Neuronal stem cell (in vitro differentiated cells): ENCODE results near the gene PKP4. TPM values are rescaled to one million over a fixed set of nuclear protein-coding genes. Genes with fewer than 3 reads are reported as not detected.

Experiments used
- DNase-seq: peaks from one replicate; pipeline ENCODE4 v3.0.0-alpha.2; 2013; ENCODE audit warnings: low spot score
- H2AFZ ChIP-seq: one replicate; pipeline ENCODE4 v1.6.1; 2013; ENCODE audit warnings: mild to moderate bottlenecking, low read length, inconsistent platforms
- H2AK5ac ChIP-seq: 2 replicates; pipeline ENCODE4 v1.6.1; 2013; ENCODE audit warnings: low read depth, mild to moderate bottlenecking, inconsistent platforms, low read length, moderate library complexity, mixed read lengths
- H2BK120ac ChIP-seq: 2 replicates; pipeline ENCODE4 v1.6.1; 2013; ENCODE audit warnings: low read depth, mild to moderate bottlenecking, inconsistent platforms, low read length, moderate library complexity, mixed read lengths
- H2BK12ac ChIP-seq: one replicate; pipeline ENCODE4 v1.6.1; 2013; ENCODE audit warnings: low read length, inconsistent platforms
- H2BK15ac ChIP-seq: 2 replicates; pipeline ENCODE4 v1.6.1; 2013; ENCODE audit warnings: mild to moderate bottlenecking, low read length, inconsistent platforms, mixed read lengths
- H2BK5ac ChIP-seq: one replicate; pipeline ENCODE4 v1.6.1; 2013; ENCODE audit warnings: inconsistent platforms, mild to moderate bottlenecking, low read length, moderate library complexity
- H3K14ac ChIP-seq: one replicate; pipeline ENCODE4 v1.6.1; 2013; ENCODE audit warnings: low read length, inconsistent platforms
- H3K18ac ChIP-seq: 2 replicates; pipeline ENCODE4 v1.6.1; 2013; ENCODE audit warnings: low read length, inconsistent platforms
- H3K23ac ChIP-seq: 2 replicates; pipeline ENCODE4 v1.6.1; 2013; ENCODE audit warnings: low read depth, mild to moderate bottlenecking, mixed read lengths, low read length, inconsistent platforms; ENCODE audit not compliant: poor library complexity
- H3K27ac ChIP-seq: replicated peaks from 3 replicates; pipeline ENCODE4 v1.5.1; 2013; ENCODE audit warnings: low read length, inconsistent platforms
- H3K27me3 ChIP-seq, 3 experiments: 2 replicates each; pipeline ENCODE4 v1.6.1; 2013; ENCODE audit warnings: low read length in 3 of 3, mild to moderate bottlenecking in 2 of 3, inconsistent platforms in 1 of 3, low read depth in 1 of 3, mixed read lengths in 1 of 3, moderate library complexity in 1 of 3; ENCODE audit not compliant: control insufficient read depth in 3 of 3, insufficient read depth in 3 of 3
- H3K36me3 ChIP-seq, 2 donors: replicated peaks in 1 of 2; 2 replicates each; pipeline ENCODE4 v1.6.1; 2013; ENCODE audit warnings: low read length in 2 of 2; ENCODE audit not compliant: control insufficient read depth in 2 of 2, insufficient read depth in 2 of 2
- H3K4ac ChIP-seq: 2 replicates; pipeline ENCODE4 v1.6.1; 2013; ENCODE audit warnings: inconsistent platforms, mild to moderate bottlenecking, low read length, moderate library complexity
- H3K4me1 ChIP-seq, 2 donors: 1 replicate in 1 of 2; 2 replicates in 1 of 2; pipeline ENCODE4 v1.6.1; 2013; ENCODE audit warnings: low read length in 2 of 2, low read depth in 1 of 2; ENCODE audit not compliant: control insufficient read depth in 2 of 2, insufficient read depth in 1 of 2
- H3K4me2 ChIP-seq: one replicate; pipeline ENCODE4 v1.6.1; 2013; ENCODE audit warnings: mild to moderate bottlenecking, low read length, inconsistent platforms; ENCODE audit not compliant: insufficient read depth, poor library complexity, severe bottlenecking
- H3K4me3 ChIP-seq, 2 donors: 2 replicates each; pipeline ENCODE4 v1.5.1; 2013; ENCODE audit warnings: low read length in 2 of 2, mild to moderate bottlenecking in 2 of 2, inconsistent platforms in 1 of 2, moderate library complexity in 1 of 2
- H3K79me1 ChIP-seq: one replicate; pipeline ENCODE4 v1.6.1; 2013; ENCODE audit warnings: low read depth, mild to moderate bottlenecking, inconsistent platforms, low read length, moderate library complexity
- H3K9ac ChIP-seq: one replicate; pipeline ENCODE4 v1.6.1; 2013; ENCODE audit warnings: mild to moderate bottlenecking, low read depth, low read length, inconsistent platforms; ENCODE audit not compliant: poor library complexity
- H3K9me3 ChIP-seq, 2 donors: replicated peaks in 1 of 2; 2 replicates each; pipeline versions ENCODE3 to v1.6.1; 2013; ENCODE audit warnings: low read length in 2 of 2, mild to moderate bottlenecking in 2 of 2, inconsistent platforms in 1 of 2, low read depth in 1 of 2, mixed read lengths in 1 of 2, moderate library complexity in 1 of 2; ENCODE audit not compliant: control insufficient read depth in 2 of 2, insufficient read depth in 1 of 2
- H4K8ac ChIP-seq: one replicate; pipeline ENCODE4 v1.6.1; 2013; ENCODE audit warnings: low read depth, mild to moderate bottlenecking, inconsistent platforms, low read length, moderate library complexity
- H4K91ac ChIP-seq: one replicate; pipeline ENCODE4 v1.6.1; 2013; ENCODE audit warnings: low read length, low read depth, mild to moderate bottlenecking, inconsistent platforms; ENCODE audit not compliant: poor library complexity
- WGBS, 2 donors: extraction: QIAGEN DNeasy Blood & Tissue Kit; methylation state at CpG; one replicate each; pipeline ENCODE4 v1.1.7; 2013; ENCODE audit warnings: missing lambda C conversion rate in 2 of 2, mixed read lengths in 1 of 2; ENCODE audit not compliant: insufficient read length in 2 of 2, insufficient replicate concordance in 1 of 2; ENCODE audit errors: extremely low coverage in 2 of 2; 5-methylcytosine and 5-hydroxymethylcytosine counted together
- polyA plus RNA-seq, 2 experiments: library from polyadenylated mRNA; stranded (reverse); fragments of 200-250 nt; gene quantifications; one replicate each; pipeline ENCODE4 v1.2.3, GENCODE V29; 2013

The PKP4 gene, protein sequence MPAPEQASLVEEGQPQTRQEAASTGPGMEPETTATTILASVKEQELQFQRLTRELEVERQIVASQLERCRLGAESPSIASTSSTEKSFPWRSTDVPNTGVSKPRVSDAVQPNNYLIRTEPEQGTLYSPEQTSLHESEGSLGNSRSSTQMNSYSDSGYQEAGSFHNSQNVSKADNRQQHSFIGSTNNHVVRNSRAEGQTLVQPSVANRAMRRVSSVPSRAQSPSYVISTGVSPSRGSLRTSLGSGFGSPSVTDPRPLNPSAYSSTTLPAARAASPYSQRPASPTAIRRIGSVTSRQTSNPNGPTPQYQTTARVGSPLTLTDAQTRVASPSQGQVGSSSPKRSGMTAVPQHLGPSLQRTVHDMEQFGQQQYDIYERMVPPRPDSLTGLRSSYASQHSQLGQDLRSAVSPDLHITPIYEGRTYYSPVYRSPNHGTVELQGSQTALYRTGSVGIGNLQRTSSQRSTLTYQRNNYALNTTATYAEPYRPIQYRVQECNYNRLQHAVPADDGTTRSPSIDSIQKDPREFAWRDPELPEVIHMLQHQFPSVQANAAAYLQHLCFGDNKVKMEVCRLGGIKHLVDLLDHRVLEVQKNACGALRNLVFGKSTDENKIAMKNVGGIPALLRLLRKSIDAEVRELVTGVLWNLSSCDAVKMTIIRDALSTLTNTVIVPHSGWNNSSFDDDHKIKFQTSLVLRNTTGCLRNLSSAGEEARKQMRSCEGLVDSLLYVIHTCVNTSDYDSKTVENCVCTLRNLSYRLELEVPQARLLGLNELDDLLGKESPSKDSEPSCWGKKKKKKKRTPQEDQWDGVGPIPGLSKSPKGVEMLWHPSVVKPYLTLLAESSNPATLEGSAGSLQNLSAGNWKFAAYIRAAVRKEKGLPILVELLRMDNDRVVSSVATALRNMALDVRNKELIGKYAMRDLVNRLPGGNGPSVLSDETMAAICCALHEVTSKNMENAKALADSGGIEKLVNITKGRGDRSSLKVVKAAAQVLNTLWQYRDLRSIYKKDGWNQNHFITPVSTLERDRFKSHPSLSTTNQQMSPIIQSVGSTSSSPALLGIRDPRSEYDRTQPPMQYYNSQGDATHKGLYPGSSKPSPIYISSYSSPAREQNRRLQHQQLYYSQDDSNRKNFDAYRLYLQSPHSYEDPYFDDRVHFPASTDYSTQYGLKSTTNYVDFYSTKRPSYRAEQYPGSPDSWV
- polyA plus RNA-seq (2013, experiment 1 of 2): 54.8 TPM
- polyA plus RNA-seq (2013, experiment 2 of 2): 52.6 TPM

DNA sequence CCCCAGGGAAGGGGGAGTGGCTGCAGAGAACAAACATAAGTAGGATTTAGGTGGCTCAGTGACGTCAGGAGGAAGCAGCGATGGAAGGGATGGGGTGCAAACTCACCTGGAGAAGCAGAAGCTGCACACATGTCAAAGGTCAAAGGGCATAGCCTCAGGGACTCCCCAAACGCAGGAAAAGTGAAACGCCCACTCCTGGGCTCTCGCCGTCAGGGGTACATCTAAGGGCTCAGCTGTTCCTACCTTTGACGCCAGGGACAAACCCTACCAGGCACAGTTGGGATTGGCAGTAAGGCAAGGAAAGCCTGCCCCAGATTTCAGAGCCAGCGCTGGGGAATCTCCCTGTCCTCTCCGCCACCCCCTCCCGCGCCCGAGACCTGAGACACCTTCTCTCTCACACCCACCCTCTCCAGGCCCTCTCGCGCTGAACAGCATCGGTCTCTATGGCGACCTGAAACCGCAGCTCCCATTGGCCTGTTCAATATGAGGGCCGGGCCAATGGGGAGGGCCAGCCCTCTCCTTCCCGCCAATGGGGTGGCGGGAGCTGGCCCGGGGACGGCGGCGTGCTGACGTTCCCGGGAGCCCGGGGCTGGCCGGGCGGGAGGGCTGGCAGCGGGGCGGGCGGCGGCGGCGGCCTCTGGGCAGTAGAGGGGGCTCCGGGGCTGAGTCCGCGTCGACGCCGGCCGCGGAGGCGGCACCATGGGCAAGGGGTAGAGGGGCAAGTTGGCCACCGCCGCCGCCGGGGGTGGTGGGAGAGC lies at the start of gene PKP4, which contains the start of gene CCDC148:
Gene PKP4 (plus strand): TSS at position 644 of the 758 bp plus-strand sequence. CDS start 76,233 bp downstream, outside the sequence.
Gene CCDC148 (minus strand): TSS at position 445 of the 758 bp plus-strand sequence. CDS start 314 bp downstream, at position 131.
- peak within 1 kb of the TSS; percentile 99 for H2BK5ac ChIP-seq
- peak within 1 kb of the TSS; percentile 85 to 96 for H3K4me3 ChIP-seq
- H4K8ac ChIP-seq: peak within 1 kb of the TSS; percentile 52
- peak within 1 kb of the TSS; percentile 84 for H3K4me2 ChIP-seq
- peak within 1 kb of the TSS; percentile 49 for H3K14ac ChIP-seq
- peak within 1 kb of the TSS; percentile 99 for H3K18ac ChIP-seq
- peaks cover 7 to 18% of the 10 kb centered on the region in 2 donors for H3K4me1 ChIP-seq
- peak within 1 kb of the TSS; percentile 99 for H2AFZ ChIP-seq
- H4K91ac ChIP-seq: no peak within 1 kb of the TSS
- DNase-seq: peak; percentile 91
- H3K9me3 ChIP-seq: no peaks in the 10 kb centered on the region
- peak within 1 kb of the TSS; percentile 19 for H2AK5ac ChIP-seq
- no peaks in the 10 kb centered on the region for H3K36me3 ChIP-seq
- peak within 1 kb of the TSS; percentile 98 for H3K23ac ChIP-seq
- H3K4ac ChIP-seq: peak within 1 kb of the TSS; percentile 66
- no CpG with 5 or more reads among the region's 48 CpGs for WGBS, 2 donors
- peak within 1 kb of the TSS; percentile 97 for H3K27ac ChIP-seq
- peak within 1 kb of the TSS; percentile 94 for H3K9ac ChIP-seq
- peaks cover 0 to 17% (median 0%) of the 10 kb centered on the region in 3 experiments for H3K27me3 ChIP-seq
- peak within 1 kb of the TSS; percentile 96 for H2BK15ac ChIP-seq
- no peaks in the 10 kb centered on the region for H3K79me1 ChIP-seq
- peak within 1 kb of the TSS; percentile 88 for H2BK12ac ChIP-seq
- peak within 1 kb of the TSS; percentile 96 for H2BK120ac ChIP-seq

DNA sequence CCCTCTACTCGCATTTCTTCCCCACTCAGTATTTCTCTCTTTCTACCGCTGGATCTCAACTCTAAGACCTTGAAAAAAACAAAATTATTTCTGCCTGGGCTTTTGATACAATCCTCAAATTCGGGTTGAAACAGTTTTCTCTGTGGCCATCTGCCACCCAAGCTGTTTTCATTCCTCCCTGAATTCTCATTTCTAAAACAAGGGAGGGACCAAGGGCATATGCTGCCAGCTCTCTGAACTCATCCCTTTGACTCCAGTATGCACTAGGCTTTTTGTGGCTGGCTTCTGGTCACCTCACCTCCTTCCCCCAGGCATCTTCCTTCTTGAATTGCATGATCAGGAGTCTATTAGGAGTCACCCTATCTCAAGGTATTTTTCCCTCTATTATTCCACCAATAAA lies 49.7 kb upstream of the PKP4 start:
- DNase-seq: no peak
- Histone ChIP-seq H3K23ac (no peak overlapping the region), H3K4ac (no peak overlapping the region), H3K4me1 (peaks cover 0 to 3% of the 10 kb centered on the region in 2 donors), H3K9ac (no peak overlapping the region), H4K91ac (no peak overlapping the region), H3K4me3 (no peak overlapping the region), H2AK5ac (no peak overlapping the region), H2BK15ac (no peak overlapping the region), H3K18ac (no peak overlapping the region), H2BK12ac (no peak overlapping the region), H3K79me1 (no peaks in the 10 kb centered on the region), H3K27ac (no peak overlapping the region), H3K27me3 (no peaks in the 10 kb centered on the region), H3K9me3 (peaks cover 0 to 4% of the 10 kb centered on the region in 2 donors), H2AFZ (no peak overlapping the region), H3K14ac (no peak overlapping the region), H3K4me2 (no peak overlapping the region), H3K36me3 (peaks cover 0 to 2% of the 10 kb centered on the region in 2 donors), H2BK120ac (no peak overlapping the region), H4K8ac (no peak overlapping the region), H2BK5ac (no peak overlapping the region)
- WGBS, 2 donors: no CpG with 5 or more reads among the region's 3 CpGs

DNA sequence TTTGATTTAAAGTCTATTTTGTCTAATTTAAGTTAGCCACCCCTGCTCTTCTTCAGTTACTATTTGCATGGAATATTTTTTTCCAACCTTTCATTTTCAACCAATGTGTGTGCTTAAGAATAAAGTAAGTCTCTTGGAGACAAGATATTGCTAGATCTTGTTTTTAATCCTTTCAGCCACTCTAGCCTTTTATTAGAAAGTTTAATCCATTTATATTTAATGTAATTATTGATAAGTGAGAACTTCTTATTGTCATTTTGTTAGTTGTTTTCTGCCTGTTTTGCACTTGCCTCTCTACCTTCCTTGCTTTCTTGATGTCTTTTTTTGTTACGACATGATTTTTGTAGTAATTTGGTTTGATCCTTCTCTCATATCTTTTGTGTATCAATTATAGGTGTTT lies 46.6 kb upstream of the PKP4 start:
- peaks cover 0 to 2% of the 10 kb centered on the region in 2 donors for H3K36me3 ChIP-seq
- no peak overlapping the region for H2AK5ac ChIP-seq
- H3K4ac ChIP-seq: no peak overlapping the region
- WGBS, 2 donors: no CpG with 5 or more reads among the region's 1 CpG
- H3K9ac ChIP-seq: no peak overlapping the region
- H2BK5ac ChIP-seq: no peak overlapping the region
- H2BK12ac ChIP-seq: no peak overlapping the region
- H3K18ac ChIP-seq: no peak overlapping the region
- H3K27me3 ChIP-seq: no peaks in the 10 kb centered on the region
- DNase-seq: no peak
- H3K4me1 ChIP-seq: peaks cover 0 to 3% of the 10 kb centered on the region in 2 donors
- no peaks in the 10 kb centered on the region for H3K79me1 ChIP-seq
- H3K27ac ChIP-seq: no peak overlapping the region
- H2AFZ ChIP-seq: no peak overlapping the region
- H3K4me3 ChIP-seq: no peak overlapping the region
- H4K91ac ChIP-seq: no peak overlapping the region
- no peak overlapping the region for H2BK15ac ChIP-seq
- no peak overlapping the region for H3K14ac ChIP-seq
- no peak overlapping the region for H2BK120ac ChIP-seq
- no peak overlapping the region for H3K4me2 ChIP-seq
- H3K9me3 ChIP-seq: peaks cover 0 to 4% of the 10 kb centered on the region in 2 donors
- H4K8ac ChIP-seq: no peak overlapping the region
- no peak overlapping the region for H3K23ac ChIP-seq
